WTC11 (cell line): Measurements from ENCODE around the gene FCN1.

Experiments used
- ARID4B ChIP-seq: sonication (generic); formaldehyde crosslinking; IDR thresholded peaks from 2 replicates; pipeline ENCODE4 v1.8.0; 2023; ENCODE audit warnings: missing genetic modification reagents, mild to moderate bottlenecking, borderline replicate concordance
- ETV6 ChIP-seq: sonication (generic); formaldehyde crosslinking; IDR thresholded peaks from 2 replicates; pipeline ENCODE4 v1.8.1; 2022; ENCODE audit warnings: mild to moderate bottlenecking, missing genetic modification reagents
- JUN ChIP-seq: sonication (generic); formaldehyde crosslinking; IDR thresholded peaks from 2 replicates; pipeline ENCODE4 v1.8.0; 2023; ENCODE audit warnings: mild to moderate bottlenecking, missing genetic modification reagents
- PREB ChIP-seq: sonication (generic); formaldehyde crosslinking; IDR thresholded peaks from 2 replicates; pipeline ENCODE4 v1.8.1; 2022; ENCODE audit warnings: mild to moderate bottlenecking, missing genetic modification reagents, moderate library complexity, borderline replicate concordance
- USF1 ChIP-seq: sonication (generic); formaldehyde crosslinking; IDR thresholded peaks from 2 replicates; pipeline ENCODE4 v1.8.0; 2022; ENCODE audit warnings: mild to moderate bottlenecking, missing genetic modification reagents
- TF ChIP-seq, protein P1 (sequence below): fragments of 250-450 bp; sonication (Bioruptor Pico); IDR thresholded peaks from 2 replicates; pipeline ENCODE4 v2.1.2; 2022; ENCODE audit warnings: mild to moderate bottlenecking, moderate library complexity
- TF ChIP-seq, protein P2 (sequence below): fragments of 200-600 bp; IDR thresholded peaks from 2 replicates; pipeline ENCODE4 v1.8.0; 2022; ENCODE audit warnings: antibody characterized with exemption
- TF ChIP-seq, protein P3 (sequence below): sonication (generic); formaldehyde crosslinking; IDR thresholded peaks from 2 replicates; pipeline ENCODE4 v1.8.1; 2023; ENCODE audit warnings: mild to moderate bottlenecking, missing genetic modification reagents

DNA sequence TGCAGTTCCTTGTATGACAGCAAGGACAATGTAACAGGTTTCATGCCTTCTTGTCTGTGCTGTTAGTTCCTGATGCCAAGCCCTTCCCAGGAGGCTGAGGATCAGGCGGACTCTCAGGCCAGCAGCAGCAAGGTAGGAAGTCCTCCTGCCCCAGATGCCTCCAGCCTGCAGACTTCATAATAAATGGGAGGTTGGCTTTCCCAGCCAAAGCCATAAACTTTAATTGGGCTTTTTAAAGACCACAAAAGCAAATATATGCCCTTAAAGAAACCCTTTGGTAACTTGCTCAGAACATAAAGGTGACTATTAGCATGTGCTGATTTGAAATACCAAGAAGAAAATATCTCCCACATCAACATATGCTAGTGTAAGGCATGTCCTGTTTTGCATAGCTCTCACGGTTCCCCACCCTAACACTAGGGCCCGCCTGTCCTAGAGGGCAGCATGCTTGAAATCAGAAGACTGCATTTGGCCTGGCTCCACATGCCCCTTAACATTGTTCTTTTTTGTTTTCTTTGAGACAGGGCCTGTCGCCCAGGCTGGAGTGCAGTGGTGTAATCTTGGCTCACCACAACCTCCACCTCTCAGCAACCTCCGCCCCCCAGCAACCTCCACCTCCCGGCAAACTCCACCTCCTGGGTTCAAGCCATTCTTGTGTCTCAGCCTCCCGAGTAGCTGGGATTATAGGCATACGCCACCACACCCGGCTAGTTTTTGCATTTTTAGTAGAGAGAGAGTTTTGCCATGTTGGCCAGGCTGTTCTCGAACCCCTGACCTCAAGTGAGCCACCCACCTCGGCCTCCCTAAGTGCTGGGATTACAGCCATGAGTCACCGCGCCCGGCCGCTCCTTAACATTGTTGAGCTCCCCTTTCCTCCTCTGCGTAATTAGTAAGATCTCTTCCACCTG is 44.6 kb upstream of the FCN1 start:
- TF ChIP-seq, protein P1, sequence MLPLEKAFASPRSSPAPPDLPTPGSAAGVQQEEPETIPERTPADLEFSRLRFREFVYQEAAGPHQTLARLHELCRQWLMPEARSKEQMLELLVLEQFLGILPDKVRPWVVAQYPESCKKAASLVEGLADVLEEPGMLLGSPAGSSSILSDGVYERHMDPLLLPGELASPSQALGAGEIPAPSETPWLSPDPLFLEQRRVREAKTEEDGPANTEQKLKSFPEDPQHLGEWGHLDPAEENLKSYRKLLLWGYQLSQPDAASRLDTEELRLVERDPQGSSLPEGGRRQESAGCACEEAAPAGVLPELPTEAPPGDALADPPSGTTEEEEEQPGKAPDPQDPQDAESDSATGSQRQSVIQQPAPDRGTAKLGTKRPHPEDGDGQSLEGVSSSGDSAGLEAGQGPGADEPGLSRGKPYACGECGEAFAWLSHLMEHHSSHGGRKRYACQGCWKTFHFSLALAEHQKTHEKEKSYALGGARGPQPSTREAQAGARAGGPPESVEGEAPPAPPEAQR (CRISPR knock-in tag), result no peak
- TF ChIP-seq, protein P2, sequence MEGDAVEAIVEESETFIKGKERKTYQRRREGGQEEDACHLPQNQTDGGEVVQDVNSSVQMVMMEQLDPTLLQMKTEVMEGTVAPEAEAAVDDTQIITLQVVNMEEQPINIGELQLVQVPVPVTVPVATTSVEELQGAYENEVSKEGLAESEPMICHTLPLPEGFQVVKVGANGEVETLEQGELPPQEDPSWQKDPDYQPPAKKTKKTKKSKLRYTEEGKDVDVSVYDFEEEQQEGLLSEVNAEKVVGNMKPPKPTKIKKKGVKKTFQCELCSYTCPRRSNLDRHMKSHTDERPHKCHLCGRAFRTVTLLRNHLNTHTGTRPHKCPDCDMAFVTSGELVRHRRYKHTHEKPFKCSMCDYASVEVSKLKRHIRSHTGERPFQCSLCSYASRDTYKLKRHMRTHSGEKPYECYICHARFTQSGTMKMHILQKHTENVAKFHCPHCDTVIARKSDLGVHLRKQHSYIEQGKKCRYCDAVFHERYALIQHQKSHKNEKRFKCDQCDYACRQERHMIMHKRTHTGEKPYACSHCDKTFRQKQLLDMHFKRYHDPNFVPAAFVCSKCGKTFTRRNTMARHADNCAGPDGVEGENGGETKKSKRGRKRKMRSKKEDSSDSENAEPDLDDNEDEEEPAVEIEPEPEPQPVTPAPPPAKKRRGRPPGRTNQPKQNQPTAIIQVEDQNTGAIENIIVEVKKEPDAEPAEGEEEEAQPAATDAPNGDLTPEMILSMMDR, result no peak
- TF ChIP-seq USF1, result no peak
- TF ChIP-seq, protein P3, sequence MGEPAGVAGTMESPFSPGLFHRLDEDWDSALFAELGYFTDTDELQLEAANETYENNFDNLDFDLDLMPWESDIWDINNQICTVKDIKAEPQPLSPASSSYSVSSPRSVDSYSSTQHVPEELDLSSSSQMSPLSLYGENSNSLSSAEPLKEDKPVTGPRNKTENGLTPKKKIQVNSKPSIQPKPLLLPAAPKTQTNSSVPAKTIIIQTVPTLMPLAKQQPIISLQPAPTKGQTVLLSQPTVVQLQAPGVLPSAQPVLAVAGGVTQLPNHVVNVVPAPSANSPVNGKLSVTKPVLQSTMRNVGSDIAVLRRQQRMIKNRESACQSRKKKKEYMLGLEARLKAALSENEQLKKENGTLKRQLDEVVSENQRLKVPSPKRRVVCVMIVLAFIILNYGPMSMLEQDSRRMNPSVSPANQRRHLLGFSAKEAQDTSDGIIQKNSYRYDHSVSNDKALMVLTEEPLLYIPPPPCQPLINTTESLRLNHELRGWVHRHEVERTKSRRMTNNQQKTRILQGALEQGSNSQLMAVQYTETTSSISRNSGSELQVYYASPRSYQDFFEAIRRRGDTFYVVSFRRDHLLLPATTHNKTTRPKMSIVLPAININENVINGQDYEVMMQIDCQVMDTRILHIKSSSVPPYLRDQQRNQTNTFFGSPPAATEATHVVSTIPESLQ (CRISPR knock-in tag), result no peak
- no peak for TF ChIP-seq ARID4B (CRISPR knock-in tag)
- TF ChIP-seq JUN (CRISPR knock-in tag), result no peak
- TF ChIP-seq PREB (CRISPR knock-in tag), result no peak
- no peak for TF ChIP-seq ETV6 (CRISPR knock-in tag)
